GM12892 (cell line): ENCODE measurements around the gene UBALD1.

Experiments
- POLR2A ChIP-seq: IDR thresholded peaks from 2 replicates; pipeline ENCODE4 v1.6.1; 2011; ENCODE audit warnings: low read depth, low read length, control low read depth
- POLR2AphosphoS5 ChIP-seq: IDR thresholded peaks from 2 replicates; pipeline ENCODE4 v1.6.1; 2011; ENCODE audit warnings: low read depth, low read length, control low read depth

GRCh38 chr16:4578961-4579530, 35.6 kb downstream of the UBALD1 start:
- TF ChIP-seq POLR2A = no peak
- TF ChIP-seq POLR2AphosphoS5 = no peak
